GM23248 (cell line): ENCODE measurements around the gene BMPR1B. TPM values are rescaled to one million over a fixed set of nuclear protein-coding genes. Genes with fewer than 3 reads are reported as not detected.

Experiments used
- DNase-seq: peaks from one replicate; pipeline ENCODE4 v3.0.0-alpha.2; 2015
- H2AFZ ChIP-seq: fragments of 200-600 bp; sonication (generic); 2 replicates; pipeline ENCODE4 v1.6.1; 2016; ENCODE audit warnings: antibody characterized with exemption
- H3F3A ChIP-seq: fragments of 200-600 bp; sonication (generic); 2 replicates; pipeline ENCODE4 v1.6.1; 2016; ENCODE audit warnings: mild to moderate bottlenecking, antibody characterized with exemption, mixed run types; ENCODE audit not compliant: insufficient read depth
- H3K27ac ChIP-seq: fragments of 200-600 bp; sonication (generic); 2 replicates; pipeline ENCODE4 v1.5.1; 2016; ENCODE audit warnings: mild to moderate bottlenecking
- H3K27me3 ChIP-seq: fragments of 200-600 bp; sonication (generic); replicated peaks from 2 replicates; pipeline ENCODE4 v1.6.1; 2016; ENCODE audit warnings: mild to moderate bottlenecking; ENCODE audit not compliant: insufficient read depth
- H3K36me3 ChIP-seq: fragments of 200-600 bp; sonication (generic); 2 replicates; pipeline ENCODE4 v1.6.1; 2016; ENCODE audit warnings: low read depth, mild to moderate bottlenecking
- H3K4me1 ChIP-seq: fragments of 200-600 bp; sonication (generic); 2 replicates; pipeline ENCODE4 v1.6.1; 2016; ENCODE audit warnings: mild to moderate bottlenecking; ENCODE audit not compliant: insufficient read depth
- H3K4me2 ChIP-seq: fragments of 200-600 bp; sonication (generic); one replicate; pipeline ENCODE4 v1.6.1; 2016; ENCODE audit warnings: mild to moderate bottlenecking; ENCODE audit not compliant: unreplicated experiment
- H3K4me3 ChIP-seq: fragments of 200-600 bp; sonication (generic); 2 replicates; pipeline ENCODE4 v1.5.1; 2016; ENCODE audit warnings: mild to moderate bottlenecking
- H3K79me2 ChIP-seq: fragments of 200-600 bp; sonication (generic); 2 replicates; pipeline ENCODE4 v1.6.1; 2016; ENCODE audit warnings: mild to moderate bottlenecking; ENCODE audit not compliant: insufficient read depth
- H3K9ac ChIP-seq: fragments of 200-600 bp; sonication (generic); 2 replicates; pipeline ENCODE4 v1.6.1; 2016; ENCODE audit warnings: mild to moderate bottlenecking
- H3K9me2 ChIP-seq: fragments of 200-600 bp; sonication (generic); 2 replicates; pipeline ENCODE4 v1.6.1; 2016; ENCODE audit warnings: mixed run types, mild to moderate bottlenecking, moderate library complexity; ENCODE audit not compliant: insufficient read depth
- H3K9me3 ChIP-seq: fragments of 200-600 bp; sonication (generic); one replicate; pipeline ENCODE4 v1.6.1; 2017; ENCODE audit warnings: low read depth
- H4K20me1 ChIP-seq: fragments of 200-600 bp; sonication (generic); 2 replicates; pipeline ENCODE4 v1.6.0; 2016; ENCODE audit not compliant: insufficient read depth
- EZH2 ChIP-seq: fragments of 200-600 bp; sonication (generic); IDR thresholded peaks from 2 replicates; pipeline ENCODE4 v1.6.1; 2018; ENCODE audit warnings: antibody characterized with exemption, mild to moderate bottlenecking; ENCODE audit not compliant: insufficient read depth, poor library complexity, severe bottlenecking
- EZH2phosphoT487 ChIP-seq: fragments of 200-600 bp; sonication (generic); IDR thresholded peaks from 2 replicates; pipeline ENCODE4 v1.6.1; 2018; ENCODE audit warnings: antibody characterized with exemption, moderate library complexity, mild to moderate bottlenecking, low read depth; ENCODE audit not compliant: insufficient read depth
- WGBS, 2 experiments: methylation state at CpG; one replicate each; pipeline ENCODE4 v1.1.6; 2015 to 2017; ENCODE audit warnings: low lambda C conversion rate in 2 of 2, low coverage in 1 of 2; ENCODE audit errors: missing lambda C conversion rate in 2 of 2; 5-methylcytosine and 5-hydroxymethylcytosine counted together
- in situ Hi-C: fragments of 300-500 bp; cut with MboI; formaldehyde crosslinking; loops from 2 replicates; pipeline ENCODE4 v1.15.0; 2020
- polyA plus RNA-seq: library from polyadenylated mRNA; unstranded; fragments of >200 nt; fragmentation: Nextera tagmentation; extraction: Ambion mirVana; gene quantifications from 2 replicates; pipeline ENCODE4 v1.2.1, GENCODE V29; 2016
- total RNA-seq: library from RNA; depleted of rRNA; stranded (reverse); fragments of >200 nt; shearing (Covaris generic); gene quantifications from 2 replicates; pipeline ENCODE4 v1.2.3, GENCODE V29; 2014

Gene BMPR1B
- total and polyA plus RNA-seq, 2 experiments from 2014 or later: 0.60 to 0.76 TPM

DNA sequence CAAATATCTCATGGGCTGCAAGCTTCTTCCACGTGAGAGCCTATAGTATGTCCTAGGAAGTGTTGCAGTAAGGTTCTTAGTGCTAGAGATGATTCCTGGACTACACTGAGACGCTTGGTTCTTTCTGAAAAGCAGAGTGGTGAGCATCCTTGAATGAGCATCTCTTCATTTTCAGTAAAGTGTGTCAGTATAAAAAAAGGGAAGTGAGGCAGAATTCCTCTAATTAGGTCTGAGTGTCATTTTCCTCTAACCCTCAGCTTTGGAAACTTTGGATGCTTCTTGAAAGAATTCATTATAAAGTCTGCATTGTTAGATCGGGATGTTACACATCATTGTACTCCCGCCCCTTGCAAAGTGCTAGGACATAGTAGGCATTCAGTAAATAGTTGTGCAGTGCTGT lies 5.2 kb downstream of the BMPR1B start:
- Histone ChIP-seq H3K9ac (no peak overlapping the region), H3K36me3 (no peaks in the 10 kb centered on the region), H3K27ac (no peak overlapping the region), H3F3A (no peaks in the 10 kb centered on the region; the same call in 1 of the 2 replicates), H4K20me1 (no peaks in the 10 kb centered on the region), H3K9me2 (no peaks in the 10 kb centered on the region), H3K79me2 (no peaks in the 10 kb centered on the region), H2AFZ (no peak overlapping the region), H3K4me3 (no peak overlapping the region), H3K27me3 (no peaks in the 10 kb centered on the region), H3K4me1 (peaks cover 8% of the 10 kb centered on the region; the same call in 1 of the 2 replicates), H3K9me3 (no peaks in the 10 kb centered on the region), H3K4me2 (no peak overlapping the region)
- WGBS, 2 experiments: 69 to 72% methylated on average over 4 of the region's 4 CpGs
- DNase-seq: no peak
- TF ChIP-seq EZH2phosphoT487 (no peak), EZH2 (no peak)
- in situ Hi-C loops: no loop called here

- WGBS, 2 experiments: 25 to 36% methylated on average over 3 of the region's 3 CpGs
Observed at GRCh38 chr4:94763500-94763899, 5.7 kb downstream of the BMPR1B start.

DNA sequence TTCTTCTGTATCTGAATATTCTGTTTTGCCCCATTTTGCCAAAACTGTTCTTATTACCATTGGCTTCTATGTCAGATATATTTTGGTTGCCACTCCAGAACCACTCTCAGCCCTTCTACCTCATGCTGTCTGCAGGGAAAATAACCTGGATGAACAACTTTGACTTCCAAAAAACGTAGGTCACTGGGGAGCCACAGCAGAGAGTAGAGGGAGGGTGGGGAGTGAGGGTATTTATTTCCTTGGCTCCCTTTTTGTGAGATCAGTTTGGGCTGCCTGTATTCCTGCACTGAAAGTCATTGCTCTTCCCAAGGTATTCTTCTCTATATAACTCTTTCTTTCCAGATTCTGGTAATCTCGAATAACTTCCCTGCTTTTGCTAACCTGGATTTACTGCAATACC lies 6.3 kb downstream of the BMPR1B start:
- H4K20me1 ChIP-seq: no peaks in the 10 kb centered on the region
- TF ChIP-seq EZH2phosphoT487 (no peak), EZH2 (no peak)
- H3K9me2 ChIP-seq: no peaks in the 10 kb centered on the region
- in situ Hi-C loops: no loop called here
- no peak overlapping the region for H3K27ac ChIP-seq
- H2AFZ ChIP-seq: no peak overlapping the region
- H3K27me3 ChIP-seq: no peaks in the 10 kb centered on the region
- no peaks in the 10 kb centered on the region; the same call in 1 of the 2 replicates for H3F3A ChIP-seq
- H3K4me3 ChIP-seq: no peak overlapping the region
- H3K4me1 ChIP-seq: peaks cover 8% of the 10 kb centered on the region; the same call in 1 of the 2 replicates
- no peaks in the 10 kb centered on the region for H3K36me3 ChIP-seq
- H3K9ac ChIP-seq: no peak overlapping the region
- H3K4me2 ChIP-seq: no peak overlapping the region
- H3K79me2 ChIP-seq: no peaks in the 10 kb centered on the region
- no peak for DNase-seq
- WGBS, 2 experiments: 91 to 98% methylated on average over 2 of the region's 2 CpGs
- no peaks in the 10 kb centered on the region for H3K9me3 ChIP-seq

More at GRCh38 chr4:94763500-94763899, 5.7 kb downstream of the BMPR1B start:
- TF ChIP-seq EZH2phosphoT487 (no peak), EZH2 (no peak)
- Histone ChIP-seq H3K36me3 (no peaks in the 10 kb centered on the region), H2AFZ (no peak overlapping the region), H3K4me3 (no peak overlapping the region), H3K9ac (no peak overlapping the region), H4K20me1 (no peaks in the 10 kb centered on the region), H3K9me3 (no peaks in the 10 kb centered on the region), H3K79me2 (no peaks in the 10 kb centered on the region), H3F3A (no peaks in the 10 kb centered on the region; the same call in 1 of the 2 replicates), H3K27me3 (no peaks in the 10 kb centered on the region), H3K9me2 (no peaks in the 10 kb centered on the region), H3K4me1 (peaks cover 8% of the 10 kb centered on the region; the same call in 1 of the 2 replicates), H3K4me2 (no peak overlapping the region), H3K27ac (no peak overlapping the region)
- DNase-seq: no peak
- in situ Hi-C loops: no loop called here

DNA sequence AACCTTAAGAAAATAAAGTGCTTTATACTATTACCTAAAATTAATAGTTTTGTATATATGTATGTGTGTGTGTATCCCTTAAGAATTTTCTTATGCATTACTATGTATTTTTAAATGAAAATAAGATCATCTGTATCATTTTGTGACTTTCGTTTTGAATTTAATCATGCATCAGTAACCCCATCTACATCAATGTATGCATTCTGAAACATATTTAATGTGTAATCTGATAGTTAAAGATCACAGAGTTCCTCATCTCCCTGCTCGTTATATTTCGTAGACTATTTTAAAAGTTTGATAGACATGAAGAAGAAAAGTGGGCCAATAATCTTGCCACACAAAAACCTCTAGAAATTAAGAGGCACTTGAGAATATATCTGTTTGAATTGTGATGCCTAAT lies 7.4 kb downstream of the BMPR1B start:
- no peaks in the 10 kb centered on the region for H3K9me2 ChIP-seq
- no peak for TF ChIP-seq EZH2
- TF ChIP-seq EZH2phosphoT487: no peak
- H3F3A ChIP-seq: no peaks in the 10 kb centered on the region; the same call in 1 of the 2 replicates
- H3K79me2 ChIP-seq: no peaks in the 10 kb centered on the region
- H3K4me2 ChIP-seq: no peak overlapping the region
- no peak for DNase-seq
- H2AFZ ChIP-seq: no peak overlapping the region
- no peaks in the 10 kb centered on the region for H3K36me3 ChIP-seq
- H4K20me1 ChIP-seq: no peaks in the 10 kb centered on the region
- H3K9me3 ChIP-seq: no peaks in the 10 kb centered on the region
- 78 to 84% methylated on average over 3 of the region's 3 CpGs for WGBS, 2 experiments
- in situ Hi-C loops: no loop called here
- H3K4me1 ChIP-seq: peaks cover 8% of the 10 kb centered on the region; the same call in 1 of the 2 replicates
- no peaks in the 10 kb centered on the region for H3K27me3 ChIP-seq
- H3K4me3 ChIP-seq: no peak overlapping the region
- no peak overlapping the region for H3K9ac ChIP-seq
- no peak overlapping the region for H3K27ac ChIP-seq
